ENCODE measurements around the gene CCDC87. TPM values are rescaled to one million over a fixed set of nuclear protein-coding genes. Genes with fewer than 3 reads are reported as not detected.

The CCDC87 gene
- total and polyA plus RNA-seq, 2 donors, result 0.14 to 0.23 TPM

Other genes with a start within 250 kb of the CCDC87 start
- 43.1 TPM for gene BRMS1, start 248.0 kb downstream of the CCDC87 start, total RNA-seq
- 63.0 TPM for gene BRMS1, start 248.0 kb downstream of the CCDC87 start, polyA plus RNA-seq
- 9.9 TPM for gene B4GAT1, start 245.4 kb downstream of the CCDC87 start, total RNA-seq
- 10.3 TPM for gene B4GAT1, start 245.4 kb downstream of the CCDC87 start, polyA plus RNA-seq
- gene SLC29A2, start 221.3 kb downstream of the CCDC87 start, total RNA-seq, result 1.6 TPM
- gene SLC29A2, start 221.3 kb downstream of the CCDC87 start, polyA plus RNA-seq, result 14.2 TPM
- not detected for gene NPAS4, start 172.0 kb downstream of the CCDC87 start, total RNA-seq
- gene NPAS4, start 172.0 kb downstream of the CCDC87 start, polyA plus RNA-seq, result 0.05 TPM
- gene MRPL11, start 154.2 kb downstream of the CCDC87 start, total RNA-seq, result 84.3 TPM
- gene MRPL11, start 154.2 kb downstream of the CCDC87 start, polyA plus RNA-seq, result 45.3 TPM
- 1.5 TPM for gene PELI3, start 126.2 kb downstream of the CCDC87 start, total RNA-seq
- gene PELI3, start 126.2 kb downstream of the CCDC87 start, polyA plus RNA-seq, result 2.4 TPM
- 36.4 TPM for gene DPP3, start 112.6 kb downstream of the CCDC87 start, total RNA-seq
- gene DPP3, start 112.6 kb downstream of the CCDC87 start, polyA plus RNA-seq, result 23.2 TPM
- gene BBS1, start 82.4 kb downstream of the CCDC87 start, total RNA-seq, result 11.0 TPM
- 14.1 TPM for gene BBS1, start 82.4 kb downstream of the CCDC87 start, polyA plus RNA-seq
- 4.9 TPM for gene ZDHHC24, start 47.0 kb downstream of the CCDC87 start, total RNA-seq
- gene ZDHHC24, start 47.0 kb downstream of the CCDC87 start, polyA plus RNA-seq, result 11.3 TPM
- 0.05 TPM for gene ACTN3, start 46.2 kb downstream of the CCDC87 start, total RNA-seq
- gene ACTN3, start 46.2 kb downstream of the CCDC87 start, polyA plus RNA-seq, result 0.05 TPM
- gene CTSF, start 24.5 kb downstream of the CCDC87 start, total RNA-seq, result 4.7 TPM
- 17.6 TPM for gene CTSF, start 24.5 kb downstream of the CCDC87 start, polyA plus RNA-seq
- 33.9 TPM for gene CCS, start 122 bp upstream of the CCDC87 start, total RNA-seq
- gene CCS, start 122 bp upstream of the CCDC87 start, polyA plus RNA-seq, result 173 TPM
- 27.2 TPM for gene RBM14, start 23.6 kb upstream of the CCDC87 start, total RNA-seq
- gene RBM14, start 23.6 kb upstream of the CCDC87 start, polyA plus RNA-seq, result 70.4 TPM
- 147 TPM for gene RBM4, start 45.6 kb upstream of the CCDC87 start, total RNA-seq
- gene RBM4, start 45.6 kb upstream of the CCDC87 start, polyA plus RNA-seq, result 121 TPM
- 18.2 TPM for gene RBM4B, start 84.8 kb upstream of the CCDC87 start, total RNA-seq
- gene RBM4B, start 84.8 kb upstream of the CCDC87 start, polyA plus RNA-seq, result 17.9 TPM
- 5.5 TPM for gene SPTBN2, start 136.2 kb upstream of the CCDC87 start, total RNA-seq
- 8.5 TPM for gene SPTBN2, start 136.2 kb upstream of the CCDC87 start, polyA plus RNA-seq